HT1080 (cell line): ENCODE results near the gene BDKRB2. TPM values are rescaled to one million over a fixed set of nuclear protein-coding genes. Genes with fewer than 3 reads are reported as not detected.

Source experiments
- DNase-seq: peaks from one replicate; pipeline ENCODE4 v3.0.0-alpha.2; 2015; ENCODE audit warnings: low read depth
- total RNA-seq: library from RNA; depleted of rRNA; stranded (reverse); fragments of >200 nt; shearing (Covaris generic); gene quantifications from 2 replicates; pipeline ENCODE4 v1.2.3, GENCODE V29; 2014

BDKRB2 gene
- total RNA-seq, 1 experiment from 2014 or later: 0.03 TPM

DNA sequence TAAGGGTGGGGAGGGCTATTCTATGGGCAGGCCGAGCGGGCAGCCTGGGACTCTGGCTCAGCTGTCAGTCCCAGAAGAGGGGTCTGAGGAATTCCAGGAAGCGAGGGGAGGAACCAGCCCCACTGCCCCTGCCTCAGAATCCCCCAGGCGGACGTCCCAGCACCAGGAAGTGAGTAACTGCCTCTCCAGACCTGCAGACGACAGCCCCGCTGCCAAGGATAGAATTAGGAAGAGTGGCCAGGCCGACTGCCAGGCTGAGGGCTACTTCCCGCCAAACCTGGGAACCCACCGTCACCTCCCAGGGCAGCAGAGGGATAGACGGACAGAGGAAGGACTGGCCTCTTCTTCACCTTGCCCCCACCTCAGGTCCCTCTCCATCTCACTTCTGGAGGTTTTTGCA is 6.7 kb upstream of the BDKRB2 start:
- DNase-seq: no peak

DNA sequence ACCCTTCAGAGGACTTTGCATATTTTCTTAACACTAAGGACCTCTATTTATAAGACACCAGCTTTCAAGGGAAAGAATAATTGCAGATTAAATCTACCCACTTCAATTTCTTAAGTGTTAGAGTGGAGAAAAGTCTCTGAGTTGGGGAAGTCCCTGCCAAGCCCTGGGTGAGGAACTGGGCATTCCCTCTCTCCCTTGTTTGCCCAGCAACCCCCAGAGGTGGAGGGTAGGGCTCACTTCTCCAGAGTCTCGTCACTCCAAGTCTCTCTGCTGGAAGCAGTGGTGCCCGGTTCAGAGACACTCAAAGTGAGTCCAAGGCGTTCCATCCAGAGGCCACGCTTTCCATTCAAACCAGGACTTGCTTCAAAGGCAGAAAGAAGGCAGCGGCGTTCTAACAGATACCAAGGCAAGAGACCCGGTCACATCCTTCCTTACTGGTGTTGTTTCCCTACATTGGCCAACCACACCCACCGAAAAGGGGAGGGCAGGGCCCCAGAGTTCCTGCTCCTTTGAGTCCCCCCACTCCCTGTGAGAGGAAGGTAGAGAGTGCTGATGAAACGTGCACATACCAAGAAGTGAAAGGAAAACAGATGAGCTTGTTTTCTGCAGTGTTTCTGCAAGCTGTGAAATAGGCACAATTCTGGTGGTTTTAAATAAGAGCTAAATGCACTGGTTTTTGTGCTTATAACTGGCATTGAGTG is 6.1 kb upstream of the BDKRB2 start:
- no peak for DNase-seq

- DNase-seq: no peak
Observed at GRCh38 chr14:96201157-96201556, 3.5 kb upstream of the BDKRB2 start.

- no peak for DNase-seq
Observed at GRCh38 chr14:96201965-96202364, 2.7 kb upstream of the BDKRB2 start.

- no peak for DNase-seq
Observed at GRCh38 chr14:96202441-96203094, 2.1 kb upstream of the BDKRB2 start.

DNA sequence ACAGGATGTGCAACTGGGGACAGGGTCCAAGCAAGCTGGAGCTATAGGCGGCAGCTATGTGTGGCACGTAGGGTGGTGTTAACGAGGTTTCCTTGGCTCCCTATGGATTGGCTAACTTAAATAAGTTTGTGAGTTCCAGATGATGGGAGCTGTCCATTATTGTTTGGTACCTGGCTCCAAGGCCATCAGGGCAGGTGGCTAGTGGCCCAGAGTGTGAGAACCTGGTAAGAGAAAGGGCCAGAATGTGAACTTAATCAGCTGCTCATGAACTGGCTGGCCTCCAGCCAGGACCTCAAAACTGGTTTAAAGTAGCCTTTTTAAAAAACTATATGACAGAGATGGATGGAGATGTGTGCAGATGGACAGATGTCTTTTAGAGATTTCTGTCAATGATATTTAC is 1.5 kb upstream of the BDKRB2 start:
- DNase-seq: no peak

GRCh38 chr14:96203635-96204034 is 1.0 kb upstream of the BDKRB2 start:
- no peak for DNase-seq

GRCh38 chr14:96205059-96205977 is 679 bp downstream of the BDKRB2 start:
- DNase-seq: no peak

- no peak for DNase-seq
Observed at GRCh38 chr14:96205978-96206360, 1.3 kb downstream of the BDKRB2 start.

DNA sequence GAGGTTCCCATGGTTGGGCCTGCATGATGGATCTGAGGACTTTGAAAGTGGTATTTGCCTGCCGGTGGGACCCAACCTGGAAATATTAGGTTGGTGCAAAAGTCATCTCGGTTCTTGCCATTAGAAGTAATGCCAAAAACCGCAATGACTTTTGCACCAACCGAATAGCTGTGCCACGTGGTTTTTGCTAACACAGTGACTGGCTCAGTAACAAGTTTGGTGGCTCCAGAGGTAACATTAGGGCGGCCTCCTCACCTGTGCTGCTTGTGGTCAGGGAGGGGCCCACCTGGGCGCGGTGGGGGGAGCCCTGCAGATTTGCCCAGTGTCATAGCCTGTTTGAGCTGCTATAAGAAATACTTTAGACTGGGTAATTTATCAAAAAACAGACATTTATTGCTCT is 1.8 kb downstream of the BDKRB2 start:
- no peak for DNase-seq

DNA sequence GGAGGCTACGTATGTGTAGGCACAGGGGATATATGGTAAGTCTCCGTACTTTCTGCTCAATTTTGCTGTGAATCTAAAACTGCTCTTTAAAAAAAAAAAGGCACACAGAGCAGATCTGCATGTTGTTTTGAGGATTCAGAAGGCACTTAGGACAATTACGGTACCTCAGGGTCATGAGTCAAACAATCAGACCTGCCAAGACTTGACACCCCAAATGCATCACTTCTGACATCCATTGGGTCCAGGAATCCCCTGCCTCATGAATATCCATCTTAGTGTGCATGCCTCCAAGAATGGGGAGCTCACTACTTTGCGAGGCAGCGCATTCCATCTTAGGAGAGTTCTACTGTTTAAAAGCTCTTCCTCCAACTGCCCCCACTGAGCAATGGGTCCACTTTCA is 3.0 kb downstream of the BDKRB2 start:
- no peak for DNase-seq

- no peak for DNase-seq
Observed at GRCh38 chr14:96208739-96209138, 4.1 kb downstream of the BDKRB2 start.

GRCh38 chr14:96212140-96212539 is 7.5 kb downstream of the BDKRB2 start:
- no peak for DNase-seq

DNA sequence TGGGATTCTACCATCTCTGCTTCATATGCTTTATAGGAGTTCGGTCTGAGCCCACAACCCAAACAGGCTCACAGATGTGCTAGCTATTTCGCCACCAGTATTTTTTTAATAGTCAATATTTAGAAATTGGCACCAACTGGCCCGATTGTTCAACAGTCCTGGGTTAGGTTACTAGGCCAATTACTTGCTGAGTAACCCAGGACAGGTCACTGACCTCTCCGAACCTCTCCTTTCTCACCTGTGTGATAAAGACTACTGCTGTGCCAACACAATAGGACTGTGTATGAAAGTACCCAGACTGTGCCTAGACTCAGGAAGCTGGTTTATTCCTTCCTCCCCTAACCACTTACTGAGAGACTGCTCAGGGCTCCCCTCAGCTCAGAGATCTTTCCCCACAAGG is 8.3 kb downstream of the BDKRB2 start:
- no peak for DNase-seq

- DNase-seq: no peak
Observed at GRCh38 chr14:96213871-96214465, 9.3 kb downstream of the BDKRB2 start.

DNA sequence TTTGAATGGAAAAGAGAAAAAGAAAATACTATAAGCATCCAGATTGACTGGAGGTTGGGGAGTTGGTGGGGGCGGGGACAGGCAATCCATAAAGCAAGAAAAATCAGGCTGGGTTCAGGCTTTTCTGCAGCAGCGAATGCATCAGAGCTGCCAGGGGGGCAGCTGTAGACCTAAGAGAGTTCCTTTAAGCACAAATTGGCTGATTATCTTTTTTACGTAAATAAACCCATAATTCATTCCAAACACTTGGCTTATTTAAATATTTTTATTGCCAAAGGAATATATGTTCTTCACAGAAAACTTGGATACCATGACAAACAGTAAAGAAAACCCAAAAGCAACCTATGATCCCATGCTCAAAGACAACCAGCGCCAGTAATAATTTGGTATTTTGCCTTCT is 10.2 kb downstream of the BDKRB2 start:
- no peak for DNase-seq

DNA sequence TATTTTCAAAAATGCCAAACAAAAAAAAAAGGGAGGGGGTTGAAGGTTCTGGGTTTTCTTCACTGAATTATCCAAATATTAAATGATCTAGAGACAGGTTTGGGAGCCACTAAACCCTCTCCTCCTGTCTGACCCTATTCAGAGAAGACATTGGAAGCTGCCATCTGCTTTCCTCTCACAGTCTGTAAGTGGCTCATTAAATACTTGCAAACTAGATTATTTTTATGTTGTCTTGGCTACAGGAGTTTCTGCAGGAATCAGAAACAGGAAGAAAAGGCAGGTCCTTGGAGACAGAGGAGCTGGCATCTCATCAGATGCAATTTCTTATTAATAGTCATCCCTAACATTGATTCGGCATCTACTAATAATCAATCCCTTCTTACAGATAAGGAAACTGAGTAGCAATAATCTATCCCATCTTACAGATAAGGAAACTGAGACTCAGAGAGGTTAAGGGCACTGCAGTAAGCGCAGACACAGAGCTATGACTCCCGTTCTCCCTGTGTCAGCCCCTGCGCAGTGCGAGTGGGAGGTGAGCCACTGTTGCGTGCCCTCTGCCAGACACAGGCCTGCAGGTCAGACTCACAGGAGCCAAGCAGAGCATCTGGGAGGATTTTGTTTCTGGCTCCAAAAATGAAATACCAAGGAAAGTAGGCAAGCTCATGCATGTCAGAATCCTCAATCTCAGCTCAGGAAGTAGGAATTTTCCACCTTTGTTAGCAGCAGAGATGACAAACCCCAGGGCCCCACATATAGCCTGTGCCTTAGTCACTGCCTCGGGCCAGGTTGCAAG is 11.0 kb downstream of the BDKRB2 start:
- DNase-seq: no peak

DNA sequence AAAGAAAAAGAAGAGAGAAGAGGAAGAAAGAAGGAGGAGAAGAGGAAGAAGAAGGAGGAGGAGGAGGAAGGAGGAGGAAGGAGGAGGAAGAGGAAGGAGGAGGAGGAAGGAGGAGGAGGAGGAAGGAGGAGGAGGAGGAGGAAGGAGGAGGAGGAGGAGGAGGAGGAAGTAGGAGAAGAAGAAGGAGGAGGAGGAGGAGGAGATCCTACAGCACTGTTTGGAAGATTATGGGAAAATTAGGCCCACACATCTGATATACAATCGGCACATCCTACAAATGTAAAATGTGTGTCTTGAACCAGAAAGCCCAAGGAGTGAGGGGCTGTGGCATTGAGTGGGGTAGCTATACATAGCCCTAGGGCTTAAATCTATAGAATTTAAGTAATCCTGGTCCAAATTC is 12.0 kb downstream of the BDKRB2 start:
- no peak for DNase-seq

DNA sequence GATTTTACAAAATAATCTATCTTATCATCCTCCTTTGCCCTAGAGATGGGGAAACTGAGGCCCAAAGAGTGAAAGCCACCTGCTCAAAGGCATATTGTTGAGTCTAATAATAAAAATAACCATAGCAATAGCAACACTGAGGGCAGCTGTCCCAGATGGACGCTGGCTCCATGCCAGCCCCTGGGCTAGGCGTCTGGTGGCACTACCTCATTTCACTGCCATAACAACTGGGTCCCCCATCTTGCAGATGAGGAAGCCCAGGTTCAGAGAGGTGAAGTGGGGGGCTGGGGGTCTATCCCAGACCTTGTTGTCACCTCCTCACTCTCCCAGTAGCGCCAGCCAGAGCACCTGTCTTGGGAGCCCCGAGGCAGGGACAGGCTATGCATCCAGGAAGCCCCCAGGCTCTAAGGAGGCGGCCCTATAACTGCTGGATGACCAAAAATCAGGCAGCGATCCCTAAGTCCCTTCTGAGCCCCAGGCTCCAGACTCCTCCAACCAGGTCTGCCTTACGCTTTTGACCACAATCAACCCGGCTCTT is 12.8 kb downstream of the BDKRB2 start:
- DNase-seq: no peak

- DNase-seq: no peak
Observed at GRCh38 chr14:96221109-96221650, 16.5 kb downstream of the BDKRB2 start.
